ENCODE measurements around the gene AUTS2. TPM values are rescaled to one million over a fixed set of nuclear protein-coding genes. Genes with fewer than 3 reads are reported as not detected.

AUTS2 gene
- total and polyA plus RNA-seq, 9 of the 15 experiments (the other 6 are each of a cell fraction or from before 2014, with no cell fraction given), result 0.58 TPM; not detected in 8

DNA sequence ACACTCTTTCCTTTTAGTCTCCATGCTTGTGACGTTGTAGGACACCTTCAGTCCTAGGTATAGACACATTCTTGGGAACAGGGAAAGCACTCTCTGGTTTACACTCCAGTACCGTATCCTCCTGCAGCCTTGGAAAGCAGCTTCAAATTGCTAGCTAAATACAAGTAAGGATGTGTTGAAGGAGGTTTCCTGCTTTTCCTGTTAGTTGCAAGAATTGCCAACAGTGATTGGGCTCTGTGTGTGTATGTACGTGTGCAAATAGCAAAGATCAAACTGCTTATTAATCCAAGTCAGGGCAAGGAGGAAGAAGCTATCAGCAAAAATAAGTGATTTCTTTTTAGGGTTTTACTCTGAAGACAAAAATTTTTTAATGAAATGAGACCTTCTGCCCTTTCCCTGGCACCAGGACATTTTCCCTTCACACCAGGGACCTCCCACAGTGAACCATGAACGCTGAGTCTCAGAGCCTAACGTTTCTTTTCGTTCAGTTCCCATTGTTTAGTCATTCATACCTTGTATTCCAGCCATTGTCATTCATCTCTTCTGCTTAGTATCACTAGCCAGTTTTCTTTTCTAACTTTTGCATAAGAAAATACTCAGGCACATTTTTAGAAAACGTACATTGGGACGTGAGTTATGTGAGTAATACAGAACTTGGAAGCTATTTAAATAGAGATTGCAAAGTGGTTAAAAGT, 36.9 kb upstream of the AUTS2 start:
- H2AFZ ChIP-seq (ENCODE audit: low read depth, low read length), result no peak overlapping the region
- no peak overlapping the region for H3K27ac ChIP-seq (ENCODE audit: extremely low read depth, low read depth, low read length)
- 0 out of 2 replicates have a peak, but pooled peaks cover 3% of the 10 kb centered on the region for H4K20me1 ChIP-seq (replicated peaks; ENCODE audit: control insufficient read depth, insufficient read depth, low read length)
- ATAC-seq (no peak), DNase-seq (ENCODE audit: extremely low read depth in 1 of 4, low spot score in 3 of 4) (no peak), FAIRE-seq (no peak)
- no peak overlapping the region for H3K9ac ChIP-seq (ENCODE audit: insufficient read depth in 1 of 2, low read depth in 2 of 2, low read length in 2 of 2)
- no peak overlapping the region for H3K4me2 ChIP-seq (ENCODE audit: insufficient read depth, low read length)
- BruUV-seq (replicated peaks), result no TSS peak
- no peaks in the 10 kb centered on the region for H3K4me1 ChIP-seq (replicated peaks in 1 of 2; ENCODE audit: control insufficient read depth in 2 of 2, insufficient read depth in 2 of 2, low read length in 2 of 2)
- no peaks in the 10 kb centered on the region for H3K36me3 ChIP-seq (ENCODE audit: control insufficient read depth, insufficient read depth, low read length)
- WGBS (ENCODE audit: insufficient coverage, low coverage, missing lambda C conversion rate), result 0% methylated on average over 8 of the region's 8 CpGs
- intact Hi-C loops (cut with micrococcal nuclease), result no loop called here
- ChIA-PET POLR2A (no interaction called here), CTCF (ENCODE audit: low intra/inter-chr PET ratio) (no interaction called here)
- TF ChIP-seq SAP30 (IDR thresholded peaks at IDR 0.05; ENCODE audit: borderline replicate concordance, insufficient read depth, low read depth, low read length, poor library complexity, severe bottlenecking) (no peak), NUFIP1 (IDR thresholded peaks at IDR 0.05; ENCODE audit: partially characterized antibody) (no peak), FUS (optimal IDR thresholded peaks at IDR 0.05; ENCODE audit: low read depth, low read length) (no peak), KHSRP (IDR thresholded peaks at IDR 0.05) (no peak), TEAD2 (tag; IDR thresholded peaks at IDR 0.05) (no peak)
- TF ChIP-seq, protein P1, sequence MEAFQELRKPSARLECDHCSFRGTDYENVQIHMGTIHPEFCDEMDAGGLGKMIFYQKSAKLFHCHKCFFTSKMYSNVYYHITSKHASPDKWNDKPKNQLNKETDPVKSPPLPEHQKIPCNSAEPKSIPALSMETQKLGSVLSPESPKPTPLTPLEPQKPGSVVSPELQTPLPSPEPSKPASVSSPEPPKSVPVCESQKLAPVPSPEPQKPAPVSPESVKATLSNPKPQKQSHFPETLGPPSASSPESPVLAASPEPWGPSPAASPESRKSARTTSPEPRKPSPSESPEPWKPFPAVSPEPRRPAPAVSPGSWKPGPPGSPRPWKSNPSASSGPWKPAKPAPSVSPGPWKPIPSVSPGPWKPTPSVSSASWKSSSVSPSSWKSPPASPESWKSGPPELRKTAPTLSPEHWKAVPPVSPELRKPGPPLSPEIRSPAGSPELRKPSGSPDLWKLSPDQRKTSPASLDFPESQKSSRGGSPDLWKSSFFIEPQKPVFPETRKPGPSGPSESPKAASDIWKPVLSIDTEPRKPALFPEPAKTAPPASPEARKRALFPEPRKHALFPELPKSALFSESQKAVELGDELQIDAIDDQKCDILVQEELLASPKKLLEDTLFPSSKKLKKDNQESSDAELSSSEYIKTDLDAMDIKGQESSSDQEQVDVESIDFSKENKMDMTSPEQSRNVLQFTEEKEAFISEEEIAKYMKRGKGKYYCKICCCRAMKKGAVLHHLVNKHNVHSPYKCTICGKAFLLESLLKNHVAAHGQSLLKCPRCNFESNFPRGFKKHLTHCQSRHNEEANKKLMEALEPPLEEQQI (IDR thresholded peaks at IDR 0.05), result no peak
- TF ChIP-seq, protein P2, sequence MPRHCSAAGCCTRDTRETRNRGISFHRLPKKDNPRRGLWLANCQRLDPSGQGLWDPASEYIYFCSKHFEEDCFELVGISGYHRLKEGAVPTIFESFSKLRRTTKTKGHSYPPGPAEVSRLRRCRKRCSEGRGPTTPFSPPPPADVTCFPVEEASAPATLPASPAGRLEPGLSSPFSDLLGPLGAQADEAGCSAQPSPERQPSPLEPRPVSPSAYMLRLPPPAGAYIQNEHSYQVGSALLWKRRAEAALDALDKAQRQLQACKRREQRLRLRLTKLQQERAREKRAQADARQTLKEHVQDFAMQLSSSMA (CRISPR knock-in tag; IDR thresholded peaks at IDR 0.05), result no peak
- no peak overlapping the region for H3K4me3 ChIP-seq
- no peaks in the 10 kb centered on the region for H3K9me1 ChIP-seq (ENCODE audit: control insufficient read depth, insufficient read depth, low read length)
- H3K79me2 ChIP-seq (ENCODE audit: control insufficient read depth, insufficient read depth, low read length), result no peaks in the 10 kb centered on the region
- in situ Hi-C loops (cut with MboI), result no loop called here
- H3K9me3 ChIP-seq (replicated peaks; ENCODE audit: control insufficient read depth, insufficient read depth, low read depth, low read length), result no peaks in the 10 kb centered on the region
- H3K27me3 ChIP-seq (ENCODE audit: control insufficient read depth in 2 of 2, insufficient read depth in 2 of 2, low read length in 2 of 2), result no peaks in the 10 kb centered on the region
